ENCODE data around the gene FAM120B. TPM values are rescaled to one million over a fixed set of nuclear protein-coding genes. Genes with fewer than 3 reads are reported as not detected.

The FAM120B gene
- total RNA-seq, 1 donor from 2014 or later = 33.7 TPM

DNA sequence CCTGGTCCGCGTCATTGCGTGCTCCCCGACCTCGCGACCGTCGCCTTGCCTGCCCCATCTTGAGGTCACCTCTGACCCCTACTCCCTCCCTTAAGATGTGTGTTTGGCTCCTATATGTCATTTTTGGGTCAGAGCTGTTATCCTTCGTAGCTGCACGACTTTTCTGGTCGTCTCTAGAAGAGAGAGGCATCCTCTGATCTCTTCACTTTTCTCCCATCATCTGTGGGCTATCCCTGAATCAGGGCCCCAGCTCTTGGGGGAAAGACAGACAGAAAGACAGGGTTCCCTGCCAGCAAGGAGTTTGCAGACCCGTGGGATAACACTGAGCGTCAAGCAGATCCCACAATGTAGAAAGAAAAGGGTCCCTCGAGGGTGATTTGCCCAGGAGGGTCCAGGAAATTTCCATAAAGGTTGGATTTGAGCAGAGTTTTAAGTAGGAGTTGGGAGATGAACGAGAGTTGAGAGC is 555 bp downstream of the FAM120B start:
- H3K4me1 Mint-ChIP-seq = peaks cover 32% of the 10 kb centered on the region
- H3K9me3 Mint-ChIP-seq = peaks cover 2% of the 10 kb centered on the region
- TF ChIP-seq, protein P1, sequence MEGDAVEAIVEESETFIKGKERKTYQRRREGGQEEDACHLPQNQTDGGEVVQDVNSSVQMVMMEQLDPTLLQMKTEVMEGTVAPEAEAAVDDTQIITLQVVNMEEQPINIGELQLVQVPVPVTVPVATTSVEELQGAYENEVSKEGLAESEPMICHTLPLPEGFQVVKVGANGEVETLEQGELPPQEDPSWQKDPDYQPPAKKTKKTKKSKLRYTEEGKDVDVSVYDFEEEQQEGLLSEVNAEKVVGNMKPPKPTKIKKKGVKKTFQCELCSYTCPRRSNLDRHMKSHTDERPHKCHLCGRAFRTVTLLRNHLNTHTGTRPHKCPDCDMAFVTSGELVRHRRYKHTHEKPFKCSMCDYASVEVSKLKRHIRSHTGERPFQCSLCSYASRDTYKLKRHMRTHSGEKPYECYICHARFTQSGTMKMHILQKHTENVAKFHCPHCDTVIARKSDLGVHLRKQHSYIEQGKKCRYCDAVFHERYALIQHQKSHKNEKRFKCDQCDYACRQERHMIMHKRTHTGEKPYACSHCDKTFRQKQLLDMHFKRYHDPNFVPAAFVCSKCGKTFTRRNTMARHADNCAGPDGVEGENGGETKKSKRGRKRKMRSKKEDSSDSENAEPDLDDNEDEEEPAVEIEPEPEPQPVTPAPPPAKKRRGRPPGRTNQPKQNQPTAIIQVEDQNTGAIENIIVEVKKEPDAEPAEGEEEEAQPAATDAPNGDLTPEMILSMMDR (conservative IDR thresholded peaks at IDR 0.05) = no peak
- H3K4me3 Mint-ChIP-seq = peak overlapping the region; percentile 90
- no peak for DNase-seq (ENCODE audit: low read depth, low spot score)
- peaks cover 8% of the 10 kb centered on the region for H3K27me3 Mint-ChIP-seq (ENCODE audit: low read depth)
- peaks cover 10% of the 10 kb centered on the region for H3K36me3 Mint-ChIP-seq (ENCODE audit: low read depth)
- H3K27ac Mint-ChIP-seq (ENCODE audit: unreplicated experiment) = peak overlapping the region; percentile 94

DNA sequence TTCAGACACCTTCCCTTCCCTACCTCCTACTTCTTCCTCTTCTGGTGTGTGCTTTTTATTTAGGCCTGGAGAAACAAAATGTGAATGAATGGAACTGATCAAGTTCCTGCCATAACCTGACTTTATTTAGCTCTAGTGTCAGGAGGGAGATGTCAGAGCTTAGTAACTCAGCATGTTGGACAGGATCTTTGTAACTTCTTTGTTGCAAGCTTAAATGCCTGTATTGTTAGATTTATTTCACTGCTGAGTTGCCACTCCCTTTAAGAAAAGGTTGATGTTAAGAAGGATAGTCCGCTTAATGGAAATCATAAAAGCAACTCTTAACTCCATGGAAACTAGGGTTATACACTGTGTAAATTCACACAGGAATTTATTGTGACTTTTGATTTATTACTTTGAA is 2.2 kb downstream of the FAM120B start:
- H3K4me1 Mint-ChIP-seq = peaks cover 38% of the 10 kb centered on the region
- H3K4me3 Mint-ChIP-seq = peak overlapping the region; percentile 90
- H3K27me3 Mint-ChIP-seq (ENCODE audit: low read depth) = peaks cover 5% of the 10 kb centered on the region
- no peaks in the 10 kb centered on the region for H3K9me3 Mint-ChIP-seq
- DNase-seq (ENCODE audit: low read depth, low spot score) = no peak
- H3K36me3 Mint-ChIP-seq (ENCODE audit: low read depth) = peaks cover 7% of the 10 kb centered on the region
- TF ChIP-seq, protein P1 (conservative IDR thresholded peaks at IDR 0.05) = no peak
- no peak overlapping the region for H3K27ac Mint-ChIP-seq (ENCODE audit: unreplicated experiment)

DNA sequence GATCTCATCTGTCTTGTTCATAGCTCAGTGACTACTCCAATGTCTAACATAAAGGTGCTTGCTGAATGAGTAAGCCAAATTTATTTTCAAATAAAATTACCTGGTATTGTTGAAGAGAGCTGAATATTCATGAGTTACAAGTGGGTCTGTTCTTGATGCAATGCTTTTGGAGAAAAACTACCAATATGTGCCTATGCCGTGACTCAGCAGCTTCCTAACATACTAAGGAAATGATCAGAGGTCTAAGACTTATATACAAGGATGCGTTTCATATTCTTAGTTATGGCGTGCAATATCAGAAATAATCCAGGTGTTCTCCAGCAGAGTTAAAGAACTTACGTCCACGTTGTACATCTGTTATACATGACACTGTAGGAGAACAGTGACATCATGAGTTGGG is 5.1 kb downstream of the FAM120B start:
- no peak overlapping the region for H3K4me3 Mint-ChIP-seq
- H3K9me3 Mint-ChIP-seq = no peaks in the 10 kb centered on the region
- DNase-seq (ENCODE audit: low read depth, low spot score) = no peak
- TF ChIP-seq, protein P1 (conservative IDR thresholded peaks at IDR 0.05) = no peak
- H3K27me3 Mint-ChIP-seq (ENCODE audit: low read depth) = no peaks in the 10 kb centered on the region
- H3K4me1 Mint-ChIP-seq = peaks cover 36% of the 10 kb centered on the region
- H3K27ac Mint-ChIP-seq (ENCODE audit: unreplicated experiment) = no peak overlapping the region
- no peaks in the 10 kb centered on the region for H3K36me3 Mint-ChIP-seq (ENCODE audit: low read depth)

DNA sequence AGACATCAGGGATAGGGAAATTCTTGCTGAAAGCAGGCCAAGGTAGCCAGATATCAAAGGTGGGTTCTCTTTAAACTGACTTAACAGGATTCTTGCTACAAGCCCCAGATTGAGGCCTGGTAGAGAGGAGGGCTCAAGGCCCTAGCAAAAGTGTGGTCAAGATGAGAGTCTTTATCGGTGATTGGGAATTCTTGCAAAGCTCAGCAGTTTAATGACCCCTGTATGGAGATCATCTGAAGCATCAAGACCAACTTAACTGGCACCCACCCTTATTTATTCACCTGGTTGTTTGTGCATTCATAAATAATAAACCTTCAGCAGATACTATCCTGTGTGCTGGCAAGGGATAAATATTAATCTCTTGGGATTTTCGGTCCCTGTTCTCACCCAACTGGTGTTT is 6.3 kb downstream of the FAM120B start:
- DNase-seq (ENCODE audit: low read depth, low spot score) = no peak
- H3K9me3 Mint-ChIP-seq = no peaks in the 10 kb centered on the region
- H3K4me1 Mint-ChIP-seq = peaks cover 25% of the 10 kb centered on the region
- H3K27me3 Mint-ChIP-seq (ENCODE audit: low read depth) = no peaks in the 10 kb centered on the region
- peaks cover 4% of the 10 kb centered on the region for H3K36me3 Mint-ChIP-seq (ENCODE audit: low read depth)
- no peak overlapping the region for H3K4me3 Mint-ChIP-seq
- TF ChIP-seq, protein P1 (conservative IDR thresholded peaks at IDR 0.05) = no peak
- H3K27ac Mint-ChIP-seq (ENCODE audit: unreplicated experiment) = no peak overlapping the region

DNA sequence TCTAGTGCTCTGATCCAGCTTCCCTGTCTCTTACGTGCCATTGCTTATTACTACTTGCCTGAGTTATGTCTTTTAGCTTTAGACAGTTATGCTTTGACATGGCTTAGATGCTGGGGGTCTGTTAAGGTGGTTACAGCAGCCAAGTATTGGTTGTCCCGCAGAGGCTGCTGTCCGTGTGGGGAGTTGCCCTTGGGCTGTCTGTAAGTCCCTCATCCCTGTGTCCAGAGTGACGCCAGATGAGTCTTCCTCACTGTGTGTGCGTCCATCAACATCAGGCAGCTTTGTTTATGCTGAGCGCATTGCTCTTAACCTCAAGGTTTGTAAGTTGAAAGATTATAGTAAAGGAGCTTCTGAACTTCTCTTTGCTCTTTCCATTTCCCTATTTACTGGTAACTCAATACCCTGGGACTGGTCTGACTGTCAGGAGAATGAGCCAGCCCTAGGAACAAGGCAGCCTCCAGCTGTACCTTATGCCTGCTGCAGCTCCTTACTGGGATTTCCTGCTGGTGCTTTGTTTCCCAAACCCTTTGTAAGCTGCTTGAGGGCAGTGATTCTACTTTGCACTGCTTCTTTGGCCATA is 7.2 kb downstream of the FAM120B start:
- Mint-ChIP-seq H3K27ac (ENCODE audit: unreplicated experiment) (no peak overlapping the region), H3K36me3 (ENCODE audit: low read depth) (peaks cover 4% of the 10 kb centered on the region), H3K4me1 (peaks cover 16% of the 10 kb centered on the region), H3K9me3 (no peaks in the 10 kb centered on the region), H3K4me3 (no peak overlapping the region), H3K27me3 (ENCODE audit: low read depth) (no peaks in the 10 kb centered on the region)
- no peak for DNase-seq (ENCODE audit: low read depth, low spot score)
- TF ChIP-seq, protein P1 (conservative IDR thresholded peaks at IDR 0.05) = no peak

Data from neural crest cell (in vitro differentiated cells).